HEK293T (cell line): Measurements from ENCODE around the gene SPAAR.

Experiments
- CTCF ChIA-PET: fragments of 350-600 bp; formaldehyde crosslinking; extraction: SDS; loops from one replicate; lab custom pipeline; 2021; ENCODE audit warnings: antibody characterized with exemption, inconsistent platforms; lab: Yijun Ruan, JAX
- POLR2A ChIA-PET: fragments of 350-600 bp; formaldehyde crosslinking; extraction: SDS; loops from one replicate; lab custom pipeline; 2020; ENCODE audit warnings: antibody characterized with exemption, inconsistent platforms; lab: Yijun Ruan, JAX
- DNase-seq: peaks from one replicate; pipeline ENCODE4 v3.0.0; 2012; ENCODE audit warnings: mixed read lengths; ENCODE audit errors: extremely low spot score
- ARNT ChIP-seq: fragments of 450-650 bp; IDR thresholded peaks from 2 replicates; pipeline ENCODE4 v1.6.1; 2017; ENCODE audit warnings: mild to moderate bottlenecking
- BHLHE40 ChIP-seq: fragments of 450-650 bp; IDR thresholded peaks from 2 replicates; pipeline ENCODE4 v1.6.1; 2016; ENCODE audit warnings: mild to moderate bottlenecking, moderate library complexity, borderline replicate concordance
- CTBP1 ChIP-seq: fragments of 450-650 bp; IDR thresholded peaks from 2 replicates; pipeline ENCODE4 v1.6.1; 2016; ENCODE audit warnings: borderline replicate concordance
- ELF4 ChIP-seq: fragments of 450-650 bp; IDR thresholded peaks from 2 replicates; pipeline ENCODE4 v1.6.1; 2017; ENCODE audit warnings: antibody characterized with exemption
- FOXA1 ChIP-seq: fragments of 450-650 bp; IDR thresholded peaks from 2 replicates; pipeline ENCODE4 v1.6.1; 2016; ENCODE audit warnings: mild to moderate bottlenecking
- FOXK2 ChIP-seq: fragments of 450-650 bp; IDR thresholded peaks from 2 replicates; pipeline ENCODE4 v1.6.1; 2016; ENCODE audit warnings: mild to moderate bottlenecking
- FOXM1 ChIP-seq: fragments of 450-650 bp; IDR thresholded peaks from 2 replicates; pipeline ENCODE4 v1.6.1; 2017; ENCODE audit warnings: mild to moderate bottlenecking, borderline replicate concordance
- HDGF ChIP-seq: fragments of 450-650 bp; IDR thresholded peaks from 2 replicates; pipeline ENCODE4 v1.6.1; 2017; ENCODE audit warnings: antibody characterized with exemption, borderline replicate concordance
- L3MBTL2 ChIP-seq: fragments of 450-650 bp; conservative IDR thresholded peaks from 2 replicates; pipeline ENCODE4 v1.6.1; 2016; ENCODE audit warnings: mild to moderate bottlenecking
- LEF1 ChIP-seq: fragments of 450-650 bp; IDR thresholded peaks from 2 replicates; pipeline ENCODE4 v1.6.1; 2017; ENCODE audit warnings: mild to moderate bottlenecking, borderline replicate concordance
- NFRKB ChIP-seq: fragments of 450-650 bp; IDR thresholded peaks from 2 replicates; pipeline ENCODE4 v1.6.1; 2016; ENCODE audit warnings: mild to moderate bottlenecking, moderate library complexity
- SP1 ChIP-seq: fragments of 450-650 bp; IDR thresholded peaks from 2 replicates; pipeline ENCODE4 v1.6.1; 2017
- SUZ12 ChIP-seq: fragments of 450-650 bp; IDR thresholded peaks from 2 replicates; pipeline ENCODE4 v1.6.1; 2016; ENCODE audit warnings: mild to moderate bottlenecking
- TARDBP ChIP-seq: fragments of 450-650 bp; IDR thresholded peaks from 2 replicates; pipeline ENCODE4 v1.6.1; 2016
- ZNF384 ChIP-seq: fragments of 450-650 bp; IDR thresholded peaks from 2 replicates; pipeline ENCODE4 v1.6.1; 2016
- TF ChIP-seq, protein P1 (sequence below): fragments of 450-650 bp; IDR thresholded peaks from 2 replicates; pipeline ENCODE4 v1.6.1; 2016

Gene SPAAR, protein sequence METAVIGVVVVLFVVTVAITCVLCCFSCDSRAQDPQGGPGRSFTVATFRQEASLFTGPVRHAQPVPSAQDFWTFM

GRCh38 chr9:35909274-35909673 lies at the start of gene SPAAR:
Gene SPAAR, plus strand, starts transcription at chr9:35909490. Its CDS starts 974 bp downstream, at chr9:35910464.
- TF ChIP-seq HDGF (no peak), CTBP1 (no peak), FOXK2 (no peak), SUZ12 (no peak)
- CTCF ChIA-PET, result no interaction called here
- POLR2A ChIA-PET, result no interaction called here
- no peak for DNase-seq

- DNase-seq, result no peak
- ChIA-PET CTCF (no interaction called here), POLR2A (no interaction called here)
- TF ChIP-seq BHLHE40 (no peak), TARDBP (no peak), LEF1 (no peak), ARNT (no peak), CTBP1 (no peak), NFRKB (no peak), FOXK2 (no peak), L3MBTL2 (no peak), SUZ12 (no peak), FOXA1 (no peak), SP1 (no peak), ELF4 (no peak)
- TF ChIP-seq, protein P1, sequence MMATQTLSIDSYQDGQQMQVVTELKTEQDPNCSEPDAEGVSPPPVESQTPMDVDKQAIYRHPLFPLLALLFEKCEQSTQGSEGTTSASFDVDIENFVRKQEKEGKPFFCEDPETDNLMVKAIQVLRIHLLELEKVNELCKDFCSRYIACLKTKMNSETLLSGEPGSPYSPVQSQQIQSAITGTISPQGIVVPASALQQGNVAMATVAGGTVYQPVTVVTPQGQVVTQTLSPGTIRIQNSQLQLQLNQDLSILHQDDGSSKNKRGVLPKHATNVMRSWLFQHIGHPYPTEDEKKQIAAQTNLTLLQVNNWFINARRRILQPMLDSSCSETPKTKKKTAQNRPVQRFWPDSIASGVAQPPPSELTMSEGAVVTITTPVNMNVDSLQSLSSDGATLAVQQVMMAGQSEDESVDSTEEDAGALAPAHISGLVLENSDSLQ, result no peak
Observed at GRCh38 chr9:35859990-35860339, 49.3 kb upstream of the SPAAR start.

GRCh38 chr9:35861161-35861897 lies 48.0 kb upstream of the SPAAR start:
- CTCF ChIA-PET, result no interaction called here
- POLR2A ChIA-PET, result no interaction called here
- no peak for DNase-seq
- TF ChIP-seq HDGF, result no peak
- TF ChIP-seq FOXK2, result no peak
- no peak for TF ChIP-seq FOXM1
- no peak for TF ChIP-seq TARDBP
- TF ChIP-seq NFRKB, result no peak
- no peak for TF ChIP-seq SUZ12
- TF ChIP-seq ZNF384, result no peak
- no peak for TF ChIP-seq L3MBTL2
- TF ChIP-seq, protein P1, result no peak
- TF ChIP-seq ARNT, result no peak
- no peak for TF ChIP-seq LEF1
- TF ChIP-seq FOXA1, result no peak
- TF ChIP-seq SP1, result no peak
- TF ChIP-seq BHLHE40, result no peak
- no peak for TF ChIP-seq CTBP1
- no peak for TF ChIP-seq ELF4

GRCh38 chr9:35862328-35862727 lies 47.0 kb upstream of the SPAAR start:
- CTCF ChIA-PET, result no interaction called here
- TF ChIP-seq ARNT, result no peak
- no peak for TF ChIP-seq ZNF384
- no peak for TF ChIP-seq HDGF
- TF ChIP-seq FOXK2, result no peak
- TF ChIP-seq SP1, result no peak
- TF ChIP-seq LEF1, result no peak
- no peak for TF ChIP-seq L3MBTL2
- TF ChIP-seq CTBP1, result no peak
- TF ChIP-seq SUZ12, result no peak
- TF ChIP-seq, protein P1, result no peak
- TF ChIP-seq TARDBP, result no peak
- no peak for DNase-seq
- POLR2A ChIA-PET, result no interaction called here

DNA sequence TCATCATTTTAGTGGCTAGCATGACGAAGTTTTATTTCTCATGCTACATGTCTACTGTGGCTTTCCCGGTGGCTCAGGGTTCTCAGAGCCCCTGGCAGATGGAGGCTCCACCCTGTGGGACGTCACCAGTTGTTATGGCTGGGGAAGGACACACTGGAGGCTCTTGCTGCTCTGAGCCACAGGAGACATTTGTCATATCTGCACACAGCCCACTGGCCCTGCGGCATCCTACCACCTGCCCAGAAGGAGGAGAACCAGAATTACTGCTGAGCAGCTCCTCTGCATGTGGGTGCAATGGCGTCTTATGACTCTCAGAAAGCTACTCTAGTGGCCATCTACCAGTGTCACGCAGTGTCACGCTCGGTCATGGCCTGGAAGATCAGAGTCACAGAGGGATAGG lies 45.7 kb upstream of the SPAAR start:
- ChIA-PET POLR2A (no interaction called here), CTCF (no interaction called here)
- no peak for TF ChIP-seq NFRKB
- TF ChIP-seq LEF1, result no peak
- TF ChIP-seq ARNT, result no peak
- TF ChIP-seq L3MBTL2, result no peak
- no peak for TF ChIP-seq FOXM1
- no peak for TF ChIP-seq SUZ12
- TF ChIP-seq BHLHE40, result no peak
- DNase-seq, result no peak

- CTCF ChIA-PET, result interaction anchor here (1.0 kb wide), 1 partner anchor 18 kb away, joined by 3 read pairs; no protein-coding TSS in a partner anchor
- DNase-seq, result no peak
- POLR2A ChIA-PET, result no interaction called here
- TF ChIP-seq, protein P1, result no peak
- TF ChIP-seq FOXM1, result no peak
- TF ChIP-seq HDGF, result no peak
- TF ChIP-seq TARDBP, result no peak
- TF ChIP-seq ZNF384, result no peak
- TF ChIP-seq SUZ12, result no peak
- TF ChIP-seq SP1, result no peak
- no peak for TF ChIP-seq LEF1
Observed at GRCh38 chr9:35864695-35865255, 44.5 kb upstream of the SPAAR start.
